GM12878 (cell line): ENCODE results near the gene SPTLC2.

ENCODE experiments used
- BRCA1 ChIP-seq: IDR thresholded peaks from 2 replicates; pipeline ENCODE4 v1.6.1; 2011; ENCODE audit warnings: low read depth, low read length, improper control_type of control experiment
- HDGF ChIP-seq: fragments of 450-650 bp; IDR thresholded peaks from 2 replicates; pipeline ENCODE4 v1.6.1; 2016; ENCODE audit warnings: antibody characterized with exemption
- POLR2A ChIP-seq: IDR thresholded peaks from 2 replicates; pipeline ENCODE4 v1.6.1; 2011; ENCODE audit warnings: low read depth, mild to moderate bottlenecking, low read length
- SMC3 ChIP-seq: IDR thresholded peaks from 2 replicates; pipeline ENCODE4 v1.6.1; 2011; ENCODE audit warnings: low read length, improper control_type of control experiment, borderline replicate concordance
- ZNF24 ChIP-seq: fragments of 450-650 bp; IDR thresholded peaks from 2 replicates; pipeline ENCODE4 v1.6.1; 2017; ENCODE audit warnings: antibody characterized with exemption, mild to moderate bottlenecking
- ZNF384 ChIP-seq: IDR thresholded peaks from 2 replicates; pipeline ENCODE4 v1.6.1; 2012; ENCODE audit warnings: low read depth, mild to moderate bottlenecking, low read length, improper control_type of control experiment, borderline replicate concordance
- TF ChIP-seq, protein P1 (sequence below), 3 experiments: IDR thresholded peaks in 2 of 3; conservative IDR thresholded peaks in 1 of 3; 2 replicates each; pipeline ENCODE4 v1.5.1; 2011; ENCODE audit warnings: low read depth in 3 of 3, low read length in 3 of 3, mild to moderate bottlenecking in 3 of 3, control low read depth in 2 of 3, moderate library complexity in 2 of 3, inconsistent platforms in 1 of 3, mixed read lengths in 1 of 3; ENCODE audit not compliant: control insufficient read depth in 2 of 3, insufficient read depth in 1 of 3; ENCODE audit errors: extremely low read depth in 1 of 3

DNA sequence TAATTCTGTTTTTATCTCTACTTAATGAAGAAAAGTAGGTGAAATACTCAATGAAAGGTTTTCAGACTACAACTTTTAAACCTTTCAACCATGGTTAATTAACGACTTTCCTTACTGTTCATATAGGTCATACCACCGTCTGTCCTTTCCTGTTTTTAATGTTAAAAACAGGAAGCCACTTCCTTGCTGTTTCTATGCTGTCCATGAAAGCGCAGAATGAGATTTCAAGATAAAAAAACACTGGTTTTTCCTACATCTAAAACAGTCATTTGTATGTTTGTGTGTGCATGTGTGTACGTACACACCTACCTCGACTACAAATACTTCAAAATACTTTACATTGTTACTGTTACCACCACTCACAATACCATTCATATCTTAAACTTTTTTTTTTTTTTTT is 27.3 kb downstream of the SPTLC2 start:
- TF ChIP-seq BRCA1 (no peak), POLR2A (no peak), ZNF24 (no peak), HDGF (no peak), SMC3 (no peak), ZNF384 (no peak)
- TF ChIP-seq, protein P1, sequence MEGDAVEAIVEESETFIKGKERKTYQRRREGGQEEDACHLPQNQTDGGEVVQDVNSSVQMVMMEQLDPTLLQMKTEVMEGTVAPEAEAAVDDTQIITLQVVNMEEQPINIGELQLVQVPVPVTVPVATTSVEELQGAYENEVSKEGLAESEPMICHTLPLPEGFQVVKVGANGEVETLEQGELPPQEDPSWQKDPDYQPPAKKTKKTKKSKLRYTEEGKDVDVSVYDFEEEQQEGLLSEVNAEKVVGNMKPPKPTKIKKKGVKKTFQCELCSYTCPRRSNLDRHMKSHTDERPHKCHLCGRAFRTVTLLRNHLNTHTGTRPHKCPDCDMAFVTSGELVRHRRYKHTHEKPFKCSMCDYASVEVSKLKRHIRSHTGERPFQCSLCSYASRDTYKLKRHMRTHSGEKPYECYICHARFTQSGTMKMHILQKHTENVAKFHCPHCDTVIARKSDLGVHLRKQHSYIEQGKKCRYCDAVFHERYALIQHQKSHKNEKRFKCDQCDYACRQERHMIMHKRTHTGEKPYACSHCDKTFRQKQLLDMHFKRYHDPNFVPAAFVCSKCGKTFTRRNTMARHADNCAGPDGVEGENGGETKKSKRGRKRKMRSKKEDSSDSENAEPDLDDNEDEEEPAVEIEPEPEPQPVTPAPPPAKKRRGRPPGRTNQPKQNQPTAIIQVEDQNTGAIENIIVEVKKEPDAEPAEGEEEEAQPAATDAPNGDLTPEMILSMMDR (IDR thresholded peaks at IDR 0.05 in 2 of 3, conservative IDR thresholded peaks at IDR 0.05 in 1 of 3; ENCODE audit: control insufficient read depth in 2 of 3, extremely low read depth in 1 of 3, insufficient read depth in 1 of 3, low read depth in 3 of 3, low read length in 3 of 3) = no peak
